Amniotic stem cell (primary cell): Measurements from ENCODE around the gene ACSF2.
A peak's percentile ranks its signal among the peaks of the same experiment; 100 is the strongest.

ENCODE experiments used
- DNase-seq: peaks from one replicate; lab custom pipeline; 2025; lab: John Stamatoyannopoulos, UW

ACSF2 gene

DNA sequence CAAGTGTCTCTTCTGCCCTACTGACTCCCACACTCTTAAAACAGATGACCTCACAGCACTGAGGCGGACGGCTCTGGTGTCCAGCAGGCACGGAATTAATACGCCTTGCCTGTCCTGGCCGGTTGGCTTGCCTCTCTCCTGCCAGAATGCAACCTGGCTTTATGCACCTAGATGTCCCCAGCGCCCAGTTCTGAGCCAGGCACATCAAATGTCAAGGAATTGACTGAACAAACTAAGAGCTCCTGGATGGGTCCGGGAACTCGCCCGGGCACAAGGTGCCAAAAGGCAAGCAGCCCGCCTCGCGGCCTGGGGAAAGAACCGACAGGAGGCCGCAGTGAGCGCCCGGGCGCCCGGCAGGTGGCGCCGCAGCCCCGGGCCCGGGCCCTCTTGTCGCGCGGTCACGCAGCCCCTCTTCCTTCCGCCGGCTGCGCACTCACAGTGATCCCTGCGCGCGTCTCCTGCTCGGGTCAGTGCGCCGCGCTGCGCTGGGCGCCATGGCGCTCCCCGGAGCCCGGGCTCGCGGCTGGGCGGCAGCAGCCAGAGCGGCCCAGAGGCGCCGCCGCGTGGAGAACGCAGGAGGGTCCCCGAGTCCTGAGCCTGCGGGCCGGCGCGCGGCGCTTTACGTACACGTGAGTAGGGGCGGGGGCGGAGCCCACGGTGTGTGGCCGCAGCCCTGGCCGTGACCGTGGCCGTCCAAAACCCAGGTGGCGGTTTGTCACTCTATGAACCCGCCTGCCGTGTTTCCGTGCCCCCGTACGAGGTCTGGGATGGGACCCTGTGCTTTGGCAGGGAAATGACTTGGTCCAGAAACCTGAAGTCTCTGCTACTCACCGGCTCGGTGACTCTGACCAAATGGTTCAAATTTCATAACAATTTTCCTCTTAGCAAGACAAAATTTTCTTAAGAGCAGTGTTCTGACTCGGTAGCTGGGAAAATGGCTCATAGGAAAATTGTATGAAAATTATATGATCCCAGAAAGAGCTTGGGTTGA, 52.7 kb downstream of the ACSF2 start, which contains the start of gene RSAD1:
TSS of gene RSAD1 (plus strand) at position 470 of the 991 bp plus-strand sequence. CDS start at position 495, 25 bp downstream.
- peak; percentile 84 for DNase-seq

- DNase-seq, result peak; percentile 22
Observed at GRCh38 chr17:50479522-50480141, 53.6 kb downstream of the ACSF2 start.

GRCh38 chr17:50480142-50480764, 54.2 kb downstream of the ACSF2 start:
- DNase-seq, result no peak

DNA sequence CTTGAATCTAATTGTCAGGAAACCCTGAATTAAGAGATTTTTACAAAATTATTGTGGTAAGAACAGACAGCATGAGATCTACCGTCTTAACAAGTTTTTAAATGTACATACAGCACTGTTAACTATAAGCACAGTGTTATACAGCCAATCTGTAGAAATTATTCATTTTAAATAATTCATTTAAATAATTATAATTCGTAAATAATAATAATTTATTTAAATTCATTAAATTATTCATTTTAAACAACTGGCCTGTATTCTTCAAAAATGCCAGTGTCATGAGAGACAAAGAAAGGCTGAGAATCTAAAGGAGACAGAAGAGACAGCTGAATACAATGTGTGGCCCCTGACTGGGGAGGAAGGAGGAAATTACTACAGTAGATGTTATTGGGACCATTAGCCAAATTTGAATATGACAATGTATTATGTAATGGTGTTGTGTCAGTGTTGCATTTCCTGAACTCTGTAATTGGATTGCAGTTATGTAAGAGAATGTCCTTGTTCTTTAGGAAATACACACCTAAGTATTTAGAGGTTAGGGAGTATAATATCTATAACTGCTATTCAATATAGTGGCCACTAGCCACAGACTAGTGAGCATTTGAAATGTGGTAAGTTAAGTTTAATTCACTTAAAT, 55.0 kb downstream of the ACSF2 start:
- no peak for DNase-seq

DNA sequence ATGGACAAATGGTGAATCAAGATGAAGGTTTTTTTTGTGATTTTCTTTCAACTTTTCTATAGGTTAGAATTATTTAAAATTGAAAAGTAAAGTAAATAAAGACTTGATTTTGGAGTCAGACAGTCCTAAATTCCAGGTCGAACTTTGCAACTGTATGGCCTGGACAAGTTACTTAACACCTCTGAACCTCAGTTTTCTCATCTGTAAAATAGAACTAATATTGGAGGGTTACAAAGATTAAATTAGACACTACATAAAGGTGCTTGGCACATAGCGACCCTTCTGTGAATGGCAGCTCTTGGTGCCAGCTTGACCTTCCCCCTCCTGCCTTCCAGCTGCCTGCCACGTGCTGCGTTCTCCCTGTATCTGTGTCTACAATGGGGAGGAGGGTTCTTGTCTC, 55.6 kb downstream of the ACSF2 start:
- DNase-seq, result no peak

- no peak for DNase-seq
Observed at GRCh38 chr17:50482110-50482509, 56.1 kb downstream of the ACSF2 start.

DNA sequence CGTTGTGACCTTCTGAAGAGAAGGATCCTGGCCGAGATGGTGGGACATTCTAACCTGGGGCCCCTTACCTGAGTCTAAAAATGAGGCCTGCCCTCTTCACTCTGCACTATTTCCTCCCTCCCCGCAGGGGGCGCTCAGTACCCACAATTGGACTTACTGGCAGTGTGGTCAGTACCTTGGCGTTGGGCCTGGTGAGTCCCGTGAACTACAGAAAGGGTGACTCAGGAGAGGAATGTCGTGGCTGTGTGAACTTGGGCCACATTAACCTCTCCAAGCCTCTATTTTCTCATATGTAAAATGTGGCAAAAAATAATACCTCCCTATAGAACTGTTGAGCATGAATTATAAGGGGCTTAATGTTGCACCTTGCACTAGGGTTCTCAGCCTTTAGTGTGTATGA, 56.5 kb downstream of the ACSF2 start:
- peak; percentile 85 for DNase-seq

GRCh38 chr17:50483266-50483665, 57.2 kb downstream of the ACSF2 start:
- DNase-seq, result no peak

DNA sequence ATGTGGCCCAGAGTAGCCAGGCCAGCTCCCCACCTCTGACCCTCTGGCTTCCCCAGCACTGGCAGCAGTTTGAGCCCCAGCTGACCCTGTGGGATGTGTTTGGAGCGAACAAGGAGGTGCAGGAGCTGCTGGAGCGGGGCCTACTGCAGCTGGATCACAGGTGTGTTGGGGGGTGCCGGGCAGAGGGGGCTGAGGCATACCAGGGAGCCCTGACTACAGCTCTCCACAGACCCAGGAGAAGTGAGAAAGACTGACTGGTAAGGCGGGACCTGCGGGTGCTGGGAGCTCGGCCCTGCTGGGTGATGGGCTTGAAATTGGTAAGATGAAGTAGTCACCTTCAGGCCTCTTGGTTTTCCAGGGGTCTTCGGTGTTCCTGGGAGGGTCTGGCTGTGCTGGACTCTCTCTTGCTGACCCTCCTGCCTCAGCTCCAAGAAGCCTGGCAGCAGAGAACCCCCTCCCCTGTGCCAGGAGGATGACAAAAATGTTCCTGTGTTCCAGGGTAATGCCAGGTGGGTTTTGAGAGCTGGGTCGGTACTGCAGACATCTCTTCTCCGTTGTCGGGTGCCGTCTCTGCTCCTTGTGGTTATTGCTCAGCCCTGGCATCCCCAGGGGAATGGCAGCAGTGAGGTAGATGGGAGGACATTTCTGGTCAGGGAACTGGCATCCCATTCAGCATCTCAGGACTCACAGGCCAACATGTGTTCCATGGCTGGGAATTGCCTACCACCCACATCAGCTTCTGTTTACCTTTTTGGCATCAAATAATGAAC, 58.6 kb downstream of the ACSF2 start:
- no peak for DNase-seq

DNA sequence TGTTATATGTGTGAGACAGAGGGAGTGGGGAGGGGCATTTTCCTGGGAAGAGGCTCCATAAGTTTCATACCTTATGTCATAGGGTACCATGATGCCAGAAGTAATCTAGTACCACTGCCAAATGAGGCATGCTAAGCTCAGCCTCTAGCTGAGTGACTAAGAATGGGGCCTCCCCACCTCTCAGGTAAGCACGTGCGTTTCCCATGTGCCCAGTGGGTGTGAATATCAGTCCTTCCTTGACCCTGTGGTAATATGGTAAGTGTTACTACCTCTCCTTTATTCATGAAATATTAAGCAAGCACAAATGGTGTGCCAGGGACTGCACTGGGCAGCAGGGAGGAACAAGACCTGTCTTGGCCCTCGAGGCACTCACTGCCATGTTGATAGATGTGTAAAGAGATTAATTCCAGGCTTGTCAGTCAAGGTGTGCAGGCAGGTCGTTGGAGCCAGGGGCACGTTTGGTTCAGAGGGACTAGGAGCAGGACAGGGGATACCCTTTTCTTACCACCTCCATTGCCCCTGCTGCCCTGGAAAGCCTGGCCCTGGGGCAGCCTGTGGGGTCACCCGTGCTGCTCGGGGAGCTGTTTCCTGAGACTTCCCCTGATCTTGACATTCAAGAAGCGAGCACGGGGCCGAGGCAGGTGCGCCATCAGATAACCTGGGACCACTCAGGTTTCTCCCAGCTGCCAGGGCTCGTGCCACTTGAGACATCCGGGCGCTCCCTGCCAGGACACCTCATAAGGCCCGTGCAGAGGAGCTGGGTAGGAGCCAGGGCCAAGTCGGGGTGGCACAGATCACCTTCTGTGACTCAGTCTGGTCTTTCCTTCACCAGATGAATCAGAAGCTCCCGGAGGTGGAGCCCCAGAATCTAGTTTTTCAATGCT, 61.4 kb downstream of the ACSF2 start:
- no peak for DNase-seq

GRCh38 chr17:50488880-50489279, 62.9 kb downstream of the ACSF2 start:
- no peak for DNase-seq

DNA sequence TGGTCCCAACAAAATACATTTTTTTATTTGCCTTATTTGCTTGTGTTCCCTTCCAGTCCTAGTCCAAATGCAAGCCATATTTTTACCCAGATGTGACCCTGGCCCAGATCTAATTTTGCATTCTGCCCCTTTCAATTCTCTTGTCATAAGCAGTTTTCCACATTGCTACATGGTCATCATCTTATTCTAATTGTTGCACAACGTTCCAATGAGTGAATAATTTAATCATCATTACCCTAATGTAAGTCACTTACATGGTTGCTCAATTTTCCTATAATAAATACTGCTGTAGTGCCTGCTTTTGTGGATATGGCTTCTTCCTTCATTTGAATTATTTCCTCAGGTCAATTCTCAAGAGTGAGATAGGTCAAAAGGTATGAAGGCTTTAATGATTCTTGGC, 65.5 kb downstream of the ACSF2 start:
- no peak for DNase-seq

GRCh38 chr17:50492214-50492613, 66.2 kb downstream of the ACSF2 start:
- no peak for DNase-seq

- no peak for DNase-seq
Observed at GRCh38 chr17:50493744-50494143, 67.7 kb downstream of the ACSF2 start.

GRCh38 chr17:50495217-50495823, 69.3 kb downstream of the ACSF2 start:
- DNase-seq, result no peak

GRCh38 chr17:50495918-50496317, 69.9 kb downstream of the ACSF2 start:
- DNase-seq, result no peak

GRCh38 chr17:50498021-50498874, 72.2 kb downstream of the ACSF2 start:
- no peak for DNase-seq

- no peak for DNase-seq
Observed at GRCh38 chr17:50499270-50499669, 73.3 kb downstream of the ACSF2 start.

DNA sequence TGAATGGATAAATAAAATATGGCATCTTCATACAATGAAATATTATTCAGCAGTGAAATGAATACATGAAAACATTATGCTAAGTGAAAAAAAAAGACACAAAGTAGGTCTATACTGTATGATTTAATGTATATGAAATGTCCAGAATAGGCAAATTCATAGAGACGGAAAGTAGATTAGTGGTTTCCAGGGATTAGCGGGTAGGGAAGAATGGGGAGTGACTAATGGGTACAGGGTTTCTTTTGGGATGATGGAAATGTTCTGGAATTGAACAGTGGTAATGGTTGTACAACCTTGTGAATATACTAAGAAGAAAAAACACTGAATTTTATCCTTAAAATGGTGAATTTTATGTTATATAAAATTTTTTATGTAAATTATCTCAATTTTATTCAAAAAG, 73.7 kb downstream of the ACSF2 start:
- no peak for DNase-seq
